Endothelial cell of umbilical vein (primary cell): ENCODE measurements around the gene FBXL17. TPM values are rescaled to one million over a fixed set of nuclear protein-coding genes. Genes with fewer than 3 reads are reported as not detected.

Source experiments
- BruUV-seq: library from RNA; stranded (reverse); fragments of 400-500 nt; replicated peaks from 2 replicates; lab custom pipeline; 2021; lab: Mats Ljungman, UMichigan
- CTCF ChIA-PET: fragments of 300-600, 350-600 bp; sonication (Branson Sonifier 250); formaldehyde crosslinking; loops from one replicate; lab custom pipeline; 2021; ENCODE audit warnings: antibody characterized with exemption, inconsistent platforms; lab: Charles Lee
- POLR2A ChIA-PET: fragments of 300-600, 350-600 bp; sonication (Branson Sonifier 250); formaldehyde crosslinking; loops from one replicate; lab custom pipeline; 2021; ENCODE audit warnings: antibody characterized with exemption, inconsistent platforms; lab: Charles Lee
- DNase-seq: peaks from one replicate; pipeline ENCODE4 v3.0.0-alpha.2; 2011; ENCODE audit warnings: low read depth, low spot score
- FAIRE-seq: peaks from 2 replicates; lab custom pipeline; 2011; peaks lifted over from hg19 to GRCh38; lab: Jason Lieb, UNC
- H2AFZ ChIP-seq: 2 replicates; pipeline ENCODE4 v1.6.0; 2012; ENCODE audit warnings: low read depth, low read length, control low read depth, inconsistent platforms
- H3K27ac ChIP-seq: 2 replicates; pipeline ENCODE4 v1.5.1; 2011; ENCODE audit warnings: low read depth, mild to moderate bottlenecking, control low read depth, low read length, moderate library complexity; ENCODE audit not compliant: insufficient read depth
- H3K27me3 ChIP-seq, 2 experiments: 2 replicates each; pipeline versions ENCODE4 v1.6.0 to v1.6.1; 2011; ENCODE audit warnings: low read length in 2 of 2, mixed read lengths in 1 of 2; ENCODE audit not compliant: control insufficient read depth in 2 of 2, insufficient read depth in 2 of 2
- H3K36me3 ChIP-seq, 2 experiments: 2 replicates in 1 of 2; 3 replicates in 1 of 2; pipeline ENCODE4 v1.5.1; 2011; ENCODE audit warnings: low read length in 2 of 2, mild to moderate bottlenecking in 1 of 2, moderate library complexity in 1 of 2; ENCODE audit not compliant: control insufficient read depth in 2 of 2, insufficient read depth in 2 of 2; ENCODE audit errors: extremely low read depth in 1 of 2
- H3K4me1 ChIP-seq: 3 replicates; pipeline ENCODE4 v1.5.1; 2011; ENCODE audit warnings: mild to moderate bottlenecking, low read length; ENCODE audit not compliant: control insufficient read depth, insufficient read depth; ENCODE audit errors: extremely low read depth
- H3K4me2 ChIP-seq: 2 replicates; pipeline ENCODE4 v1.6.1; 2011; ENCODE audit warnings: low read length, control low read depth, mixed read lengths; ENCODE audit not compliant: insufficient read depth
- H3K4me3 ChIP-seq, 3 experiments: fragments of 200-600 bp in 1 of 3; sonication (generic), shearing (Covaris generic) in 1 of 3; replicated peaks in 1 of 3; 2 replicates each; pipeline ENCODE4 v1.5.1; 2011 to 2016; ENCODE audit warnings: control low read depth in 3 of 3, low read length in 3 of 3, mild to moderate bottlenecking in 2 of 3, inconsistent platforms in 1 of 3, low read depth in 1 of 3, moderate library complexity in 1 of 3; ENCODE audit not compliant: insufficient read depth in 1 of 3
- H3K79me2 ChIP-seq: 2 replicates; pipeline ENCODE4 v1.6.0; 2012; ENCODE audit warnings: low read length, inconsistent platforms; ENCODE audit not compliant: control insufficient read depth, insufficient read depth
- H3K9ac ChIP-seq: replicated peaks from 2 replicates; pipeline ENCODE3; 2011; ENCODE audit warnings: low read length, control low read depth; ENCODE audit not compliant: insufficient read depth; ENCODE audit errors: extremely low read depth
- H3K9me1 ChIP-seq: replicated peaks from 3 replicates; pipeline ENCODE4 v1.6.0; 2011; ENCODE audit warnings: mild to moderate bottlenecking, low read length; ENCODE audit not compliant: control insufficient read depth, insufficient read depth; ENCODE audit errors: extremely low read depth
- H3K9me3 ChIP-seq: replicated peaks from 2 replicates; pipeline ENCODE4 v1.5.1; 2012; ENCODE audit warnings: low read length, inconsistent platforms; ENCODE audit not compliant: control insufficient read depth, insufficient read depth
- H4K20me1 ChIP-seq: replicated peaks from 2 replicates; pipeline ENCODE3; 2011; ENCODE audit warnings: mild to moderate bottlenecking, low read length; ENCODE audit not compliant: control insufficient read depth, insufficient read depth; ENCODE audit errors: extremely low read depth
- EZH2 ChIP-seq: IDR thresholded peaks from 2 replicates; pipeline ENCODE4 v1.6.1; 2012; ENCODE audit warnings: borderline replicate concordance, low read depth, mild to moderate bottlenecking, moderate library complexity, low read length, inconsistent platforms; ENCODE audit not compliant: severe bottlenecking
- FOS ChIP-seq: IDR thresholded peaks from 2 replicates; pipeline ENCODE4 v1.6.1; 2011; ENCODE audit warnings: mild to moderate bottlenecking, low read length, moderate library complexity, borderline replicate concordance; ENCODE audit not compliant: insufficient read depth
- GATA2 ChIP-seq: IDR thresholded peaks from 2 replicates; pipeline ENCODE4 v1.7.0; 2011; ENCODE audit warnings: low read depth, mild to moderate bottlenecking, moderate library complexity, mixed read lengths, low read length; ENCODE audit not compliant: insufficient read length, insufficient read depth
- JUN ChIP-seq: IDR thresholded peaks from 2 replicates; pipeline ENCODE4 v1.6.1; 2011; ENCODE audit warnings: borderline replicate concordance, low read depth; ENCODE audit not compliant: insufficient read length, insufficient read depth
- MYC ChIP-seq: IDR thresholded peaks from one replicate; pipeline ENCODE4 v1.6.1; 2011; ENCODE audit warnings: mild to moderate bottlenecking, low read depth, low read length
- POLR2A ChIP-seq: IDR thresholded peaks from 2 replicates; pipeline ENCODE4 v1.6.1; 2012; ENCODE audit warnings: low read depth, mild to moderate bottlenecking, control low read depth, low read length
- POLR2AphosphoS5 ChIP-seq: IDR thresholded peaks from 2 replicates; pipeline ENCODE4 v1.6.1; 2012; ENCODE audit warnings: low read depth, mild to moderate bottlenecking, control low read depth, low read length, moderate library complexity; ENCODE audit not compliant: insufficient read depth
- dilution Hi-C: fragments of 300-500 bp; cut with MboI; formaldehyde crosslinking; loops from one replicate; pipeline ENCODE4 v1.15.0; 2019; ENCODE audit warnings: low sequenced_read_pairs; ENCODE audit not compliant: extremely low pct_ligation_motif_present
- intact Hi-C: fragments of 100-400 bp; cut with micrococcal nuclease; formaldehyde crosslinking; loops from one replicate; pipeline ENCODE4 v1.10.0; 2022
- polyA plus RNA-seq, 4 experiments: library from polyadenylated mRNA; depleted of rRNA in 3 of 4; stranded (reverse) in 3 of 4; unstranded in 1 of 4; fragments of >200 nt; gene quantifications; 2 replicates each; pipeline versions ENCODE4 v1.2.1 to v1.2.3, GENCODE V29; 2011 to 2012; ENCODE audit warnings: missing spikeins in 1 of 4
- total RNA-seq: library from RNA; stranded (reverse); gene quantifications from 2 replicates; pipeline ENCODE4 v1.2.3, GENCODE V29; 2021
- TF ChIP-seq, protein P1 (sequence below): IDR thresholded peaks from 2 replicates; pipeline ENCODE4 v1.6.1; 2011; ENCODE audit not compliant: insufficient read depth, insufficient read length
- TF ChIP-seq, protein P2 (sequence below), 2 donors: IDR thresholded peaks; 1 replicate in 1 of 2; 2 replicates in 1 of 2; pipeline ENCODE4 v1.5.1; 2011; ENCODE audit warnings: low read length in 2 of 2, mild to moderate bottlenecking in 2 of 2, moderate library complexity in 2 of 2, control low read depth in 1 of 2, inconsistent platforms in 1 of 2, low read depth in 1 of 2; ENCODE audit not compliant: insufficient read depth in 1 of 2; ENCODE audit errors: extremely low read depth in 1 of 2

FBXL17 gene
- total and polyA plus RNA-seq, 2 donors (not counting 3 experiments of a cell fraction or from before 2014, with no cell fraction given) = 2.7 to 8.8 TPM

DNA sequence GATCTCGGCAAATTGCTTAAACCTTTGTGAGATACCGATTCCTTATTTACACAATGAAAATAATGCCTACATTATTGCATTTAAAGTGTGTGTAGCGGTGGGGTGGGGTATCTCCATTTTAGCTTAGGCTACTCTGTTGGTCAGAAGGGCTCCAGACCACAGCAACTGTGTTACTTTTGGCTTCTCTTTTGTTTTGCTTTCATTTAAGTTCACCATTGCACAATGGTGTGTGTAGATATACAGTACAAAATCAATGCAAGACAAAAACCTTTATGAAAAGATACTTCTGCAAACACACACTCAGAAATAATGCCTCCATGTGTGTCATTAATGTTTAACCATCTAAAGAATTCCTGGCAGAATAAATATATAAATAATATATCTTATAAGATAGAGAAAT lies 279.4 kb downstream of the FBXL17 start:
- H4K20me1 ChIP-seq = no peaks in the 10 kb centered on the region
- no peak overlapping the region for H2AFZ ChIP-seq
- no peaks in the 10 kb centered on the region for H3K9me1 ChIP-seq
- no peaks in the 10 kb centered on the region for H3K9me3 ChIP-seq
- dilution Hi-C loops (no loop called here), intact Hi-C loops (no loop called here)
- FAIRE-seq (no peak), DNase-seq (no peak)
- H3K9ac ChIP-seq = no peak overlapping the region
- no peak overlapping the region for H3K27ac ChIP-seq
- CTCF ChIA-PET = no interaction called here
- TF ChIP-seq GATA2 (no peak), POLR2A (no peak), FOS (no peak), POLR2AphosphoS5 (no peak)
- TF ChIP-seq, protein P1, sequence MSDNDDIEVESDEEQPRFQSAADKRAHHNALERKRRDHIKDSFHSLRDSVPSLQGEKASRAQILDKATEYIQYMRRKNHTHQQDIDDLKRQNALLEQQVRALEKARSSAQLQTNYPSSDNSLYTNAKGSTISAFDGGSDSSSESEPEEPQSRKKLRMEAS = no peak
- no peaks in the 10 kb centered on the region for H3K79me2 ChIP-seq
- no peak overlapping the region for H3K4me2 ChIP-seq
- no peak overlapping the region for H3K4me3 ChIP-seq
- POLR2A ChIA-PET = no interaction called here
- no peaks in the 10 kb centered on the region for H3K36me3 ChIP-seq
- no TSS peak for BruUV-seq
- H3K4me1 ChIP-seq = no peaks in the 10 kb centered on the region
- H3K27me3 ChIP-seq = no peaks in the 10 kb centered on the region

DNA sequence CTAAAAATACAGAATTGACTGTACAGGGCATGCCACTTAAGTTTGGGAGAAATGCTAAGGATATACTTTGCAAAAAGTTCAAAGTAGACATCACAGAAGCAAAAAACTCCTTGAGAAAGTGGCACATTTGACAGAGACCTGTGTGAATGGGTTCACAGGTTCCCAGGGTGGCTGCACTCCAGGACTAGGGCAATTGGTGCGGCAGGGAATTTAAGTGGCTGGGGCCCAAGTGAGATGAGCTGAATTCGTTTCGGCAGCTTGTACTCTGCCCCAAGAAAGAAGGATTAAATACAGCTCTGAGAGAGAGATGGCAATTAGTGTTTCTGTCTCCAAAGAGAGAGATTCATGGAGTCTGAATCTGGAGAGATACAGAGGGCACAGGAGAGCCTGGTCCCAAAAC lies 280.1 kb downstream of the FBXL17 start:
- no TSS peak for BruUV-seq
- intact Hi-C loops = no loop called here
- H3K79me2 ChIP-seq = no peaks in the 10 kb centered on the region
- H3K27me3 ChIP-seq = no peaks in the 10 kb centered on the region
- H3K4me3 ChIP-seq = no peak overlapping the region
- no peak overlapping the region for H2AFZ ChIP-seq
- H3K9ac ChIP-seq = no peak overlapping the region
- DNase-seq (no peak), FAIRE-seq (no peak)
- no peaks in the 10 kb centered on the region for H3K9me3 ChIP-seq
- H3K4me1 ChIP-seq = no peaks in the 10 kb centered on the region
- H3K27ac ChIP-seq = no peak overlapping the region
- CTCF ChIA-PET = no interaction called here
- no peak overlapping the region for H3K4me2 ChIP-seq
- POLR2A ChIA-PET = no interaction called here
- no peaks in the 10 kb centered on the region for H3K36me3 ChIP-seq
- dilution Hi-C loops = no loop called here
- H3K9me1 ChIP-seq = no peaks in the 10 kb centered on the region
- TF ChIP-seq GATA2 (no peak), MYC (no peak), FOS (no peak), POLR2A (no peak), POLR2AphosphoS5 (no peak), EZH2 (no peak), JUN (no peak)
- TF ChIP-seq, protein P2, sequence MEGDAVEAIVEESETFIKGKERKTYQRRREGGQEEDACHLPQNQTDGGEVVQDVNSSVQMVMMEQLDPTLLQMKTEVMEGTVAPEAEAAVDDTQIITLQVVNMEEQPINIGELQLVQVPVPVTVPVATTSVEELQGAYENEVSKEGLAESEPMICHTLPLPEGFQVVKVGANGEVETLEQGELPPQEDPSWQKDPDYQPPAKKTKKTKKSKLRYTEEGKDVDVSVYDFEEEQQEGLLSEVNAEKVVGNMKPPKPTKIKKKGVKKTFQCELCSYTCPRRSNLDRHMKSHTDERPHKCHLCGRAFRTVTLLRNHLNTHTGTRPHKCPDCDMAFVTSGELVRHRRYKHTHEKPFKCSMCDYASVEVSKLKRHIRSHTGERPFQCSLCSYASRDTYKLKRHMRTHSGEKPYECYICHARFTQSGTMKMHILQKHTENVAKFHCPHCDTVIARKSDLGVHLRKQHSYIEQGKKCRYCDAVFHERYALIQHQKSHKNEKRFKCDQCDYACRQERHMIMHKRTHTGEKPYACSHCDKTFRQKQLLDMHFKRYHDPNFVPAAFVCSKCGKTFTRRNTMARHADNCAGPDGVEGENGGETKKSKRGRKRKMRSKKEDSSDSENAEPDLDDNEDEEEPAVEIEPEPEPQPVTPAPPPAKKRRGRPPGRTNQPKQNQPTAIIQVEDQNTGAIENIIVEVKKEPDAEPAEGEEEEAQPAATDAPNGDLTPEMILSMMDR (IDR thresholded peaks at IDR 0.05; ENCODE audit: extremely low read depth in 1 of 2, insufficient read depth in 1 of 2, low read depth in 1 of 2, low read length in 2 of 2) = no peak
- TF ChIP-seq, protein P1 = no peak
- H4K20me1 ChIP-seq = no peaks in the 10 kb centered on the region
